HG02885 (cell line): ENCODE data around the gene PTN.
"Not testable (repeated sequence)": the region's sequence is repeated elsewhere in the genome, so short reads cannot be mapped to it uniquely, and the experiment has no call there.

Experiments
- ATAC-seq: cut with Tn5 transposase; IDR thresholded peaks from one replicate; pipeline ENCODE4 v1.9.1; 2021; ENCODE audit warnings: mild to moderate bottlenecking; ENCODE audit not compliant: unreplicated experiment, poor library complexity

The PTN gene

GRCh38 chr7:137196648-137197047 lies 146.9 kb downstream of the PTN start:
- no peak for ATAC-seq

GRCh38 chr7:137195996-137196395 lies 147.5 kb downstream of the PTN start:
- no peak for ATAC-seq

GRCh38 chr7:137181619-137182018 lies 161.9 kb downstream of the PTN start:
- ATAC-seq: not testable (repeated sequence)
